PC-3 (cell line): Measurements from ENCODE around the gene IL23R.

Experiments used
- EZH2 ChIP-seq: fragments of 300-600 bp; sonication (generic); IDR thresholded peaks from one replicate; pipeline ENCODE4 v1.6.1; 2017; ENCODE audit warnings: antibody characterized with exemption, mild to moderate bottlenecking, low read length; ENCODE audit not compliant: unreplicated experiment
- EZH2phosphoT487 ChIP-seq: fragments of 300-600 bp; sonication (generic); IDR thresholded peaks from 2 replicates; pipeline ENCODE4 v1.6.1; 2018; ENCODE audit warnings: mild to moderate bottlenecking, antibody characterized with exemption, low read length, borderline replicate concordance
- TF ChIP-seq, protein P1 (sequence below): fragments of 300-600 bp; sonication (generic); conservative IDR thresholded peaks from 2 replicates; pipeline ENCODE4 v1.5.1; 2017; ENCODE audit warnings: antibody characterized with exemption, low read depth, mild to moderate bottlenecking, low read length

DNA sequence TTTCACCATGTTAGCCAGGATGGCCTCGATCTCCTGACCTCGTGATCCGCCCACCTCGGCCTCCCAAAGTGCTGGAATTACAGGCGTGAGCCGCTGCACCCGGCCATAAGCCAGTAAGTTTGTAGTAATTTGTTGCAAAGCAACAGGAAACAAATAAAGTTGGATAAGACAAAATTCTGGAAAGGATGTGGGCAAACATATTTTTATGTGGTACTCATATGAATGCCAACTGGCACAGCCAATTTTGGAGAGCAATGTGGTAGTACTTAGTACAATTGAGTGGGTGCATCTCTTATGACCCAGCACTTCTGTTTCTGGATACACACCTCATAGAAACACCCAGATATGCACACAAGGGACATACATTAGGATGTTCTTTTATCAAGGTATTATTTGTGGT is 133.0 kb downstream of the IL23R start:
- TF ChIP-seq, protein P1, sequence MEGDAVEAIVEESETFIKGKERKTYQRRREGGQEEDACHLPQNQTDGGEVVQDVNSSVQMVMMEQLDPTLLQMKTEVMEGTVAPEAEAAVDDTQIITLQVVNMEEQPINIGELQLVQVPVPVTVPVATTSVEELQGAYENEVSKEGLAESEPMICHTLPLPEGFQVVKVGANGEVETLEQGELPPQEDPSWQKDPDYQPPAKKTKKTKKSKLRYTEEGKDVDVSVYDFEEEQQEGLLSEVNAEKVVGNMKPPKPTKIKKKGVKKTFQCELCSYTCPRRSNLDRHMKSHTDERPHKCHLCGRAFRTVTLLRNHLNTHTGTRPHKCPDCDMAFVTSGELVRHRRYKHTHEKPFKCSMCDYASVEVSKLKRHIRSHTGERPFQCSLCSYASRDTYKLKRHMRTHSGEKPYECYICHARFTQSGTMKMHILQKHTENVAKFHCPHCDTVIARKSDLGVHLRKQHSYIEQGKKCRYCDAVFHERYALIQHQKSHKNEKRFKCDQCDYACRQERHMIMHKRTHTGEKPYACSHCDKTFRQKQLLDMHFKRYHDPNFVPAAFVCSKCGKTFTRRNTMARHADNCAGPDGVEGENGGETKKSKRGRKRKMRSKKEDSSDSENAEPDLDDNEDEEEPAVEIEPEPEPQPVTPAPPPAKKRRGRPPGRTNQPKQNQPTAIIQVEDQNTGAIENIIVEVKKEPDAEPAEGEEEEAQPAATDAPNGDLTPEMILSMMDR = no peak
- TF ChIP-seq EZH2 (no peak), EZH2phosphoT487 (no peak)
